ENCODE measurements around the gene DCAF8.

Gene DCAF8

DNA sequence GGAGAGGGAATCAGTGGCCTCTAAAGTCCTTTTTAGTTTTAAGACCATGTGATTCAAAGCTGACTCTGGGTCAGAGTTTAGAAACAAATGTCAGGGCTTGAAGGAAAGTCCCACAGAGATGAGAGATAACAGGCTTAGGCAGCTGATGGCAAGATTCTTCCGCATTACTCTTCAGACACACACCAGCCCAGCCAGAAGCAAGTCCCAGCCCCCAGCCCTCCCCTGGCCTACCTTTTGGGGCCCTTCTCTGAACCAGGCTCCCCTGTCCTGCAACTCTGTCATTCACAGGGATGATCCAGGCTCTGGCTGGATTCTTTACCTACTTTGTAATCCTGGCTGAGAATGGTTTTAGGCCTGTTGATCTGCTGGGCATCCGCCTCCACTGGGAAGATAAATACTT lies 85.1 kb downstream of the DCAF8 start:
- no peak for DNase-seq (ENCODE audit: low read depth in 2 of 2)
- no peak overlapping the region for H3K4me3 ChIP-seq (replicated peaks in 1 of 2; ENCODE audit: low read depth in 2 of 2, low read length in 2 of 2)
- no peak for TF ChIP-seq CTCF (IDR thresholded peaks at IDR 0.05; ENCODE audit: low read depth, low read length)

GRCh38 chr1:160171980-160172379 lies 90.4 kb downstream of the DCAF8 start:
- H3K4me3 ChIP-seq (replicated peaks in 1 of 2; ENCODE audit: low read depth in 2 of 2, low read length in 2 of 2) = no peak overlapping the region
- DNase-seq (ENCODE audit: low read depth in 2 of 2) = no peak
- TF ChIP-seq CTCF (IDR thresholded peaks at IDR 0.05; ENCODE audit: low read depth, low read length) = no peak

DNA sequence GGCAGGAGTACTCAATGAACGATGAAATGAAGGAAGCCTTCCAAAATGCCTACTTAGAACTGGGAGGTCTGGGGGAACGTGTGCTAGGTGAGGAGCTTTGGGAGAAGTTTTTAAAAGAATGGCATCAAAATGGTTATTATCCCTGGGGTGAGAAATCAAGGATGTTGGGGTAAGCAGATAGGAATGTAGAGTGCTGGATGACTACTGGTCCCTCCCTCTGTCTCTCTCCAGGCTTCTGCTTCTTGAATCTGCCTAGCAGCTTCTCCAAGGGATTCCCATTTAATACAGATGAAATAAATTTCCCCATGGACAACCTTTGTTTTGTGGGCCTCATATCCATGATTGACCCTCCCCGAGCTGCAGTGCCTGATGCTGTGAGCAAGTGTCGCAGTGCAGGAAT lies 91.0 kb downstream of the DCAF8 start:
- H3K4me3 ChIP-seq (replicated peaks in 1 of 2; ENCODE audit: low read depth in 2 of 2, low read length in 2 of 2) = no peak overlapping the region
- no peak for TF ChIP-seq CTCF (IDR thresholded peaks at IDR 0.05; ENCODE audit: low read depth, low read length)
- peak in 1 of 2 donors; percentile 31 for DNase-seq (ENCODE audit: low read depth in 2 of 2)

DNA sequence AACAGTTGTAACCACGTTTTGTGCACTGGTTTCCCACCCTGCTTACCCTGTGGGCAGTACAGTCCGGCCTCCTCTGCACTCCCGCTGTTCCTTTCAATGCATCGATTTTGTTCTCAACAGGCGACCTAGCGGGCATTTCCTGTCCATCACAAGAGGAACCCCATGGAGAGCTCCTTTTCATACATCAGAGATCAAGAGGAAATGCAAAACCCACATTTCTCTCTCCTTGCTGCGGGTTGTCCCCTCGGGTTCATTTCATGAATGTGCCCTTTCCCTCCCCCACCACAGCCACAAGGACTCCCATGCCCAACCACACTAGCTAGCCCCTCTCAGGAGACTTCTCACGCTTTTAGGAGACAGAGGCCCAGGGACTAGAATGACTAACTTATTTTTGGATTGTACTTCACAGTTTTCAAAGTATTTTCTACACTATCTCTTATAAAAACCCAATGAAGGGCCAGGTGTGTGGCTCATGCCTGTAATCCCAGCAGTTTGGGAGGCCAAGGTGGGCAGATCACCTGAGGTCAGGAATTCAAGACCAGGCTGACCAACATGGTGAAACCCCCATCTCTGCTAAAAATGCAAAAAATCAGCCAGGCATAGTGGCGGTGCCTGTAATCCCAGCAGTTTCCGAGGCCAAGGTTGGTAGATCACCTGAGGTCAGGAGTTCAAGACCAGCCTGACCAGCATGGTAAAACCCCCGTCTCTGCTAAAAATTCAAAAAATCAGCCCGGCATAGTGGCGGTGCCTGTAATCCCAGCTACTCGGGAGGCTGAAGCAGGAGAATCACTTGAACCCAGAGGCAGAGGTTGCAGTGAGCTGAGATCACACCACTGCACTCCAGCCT lies 92.6 kb downstream of the DCAF8 start:
- DNase-seq (ENCODE audit: low read depth in 2 of 2) = no peak
- no peak overlapping the region for H3K4me3 ChIP-seq (replicated peaks in 1 of 2; ENCODE audit: low read depth in 2 of 2, low read length in 2 of 2)
- TF ChIP-seq CTCF (IDR thresholded peaks at IDR 0.05; ENCODE audit: low read depth, low read length) = no peak

GRCh38 chr1:160168609-160169369 lies 93.6 kb downstream of the DCAF8 start:
- TF ChIP-seq CTCF (IDR thresholded peaks at IDR 0.05; ENCODE audit: low read depth, low read length) = no peak
- no peak for DNase-seq (ENCODE audit: low read depth in 2 of 2)
- H3K4me3 ChIP-seq (replicated peaks in 1 of 2; ENCODE audit: low read depth in 2 of 2, low read length in 2 of 2) = no peak overlapping the region

GRCh38 chr1:160168016-160168415 lies 94.3 kb downstream of the DCAF8 start:
- TF ChIP-seq CTCF (IDR thresholded peaks at IDR 0.05; ENCODE audit: low read depth, low read length) = no peak
- no peak overlapping the region for H3K4me3 ChIP-seq (replicated peaks in 1 of 2; ENCODE audit: low read depth in 2 of 2, low read length in 2 of 2)
- DNase-seq (ENCODE audit: low read depth in 2 of 2) = no peak

All from cardiac fibroblast (primary cell).